Thymus (tissue), 11 donors: ENCODE data around the gene MSANTD3. TPM values are rescaled to one million over a fixed set of nuclear protein-coding genes. Genes with fewer than 3 reads are reported as not detected.

Experiments
- DNase-seq, 9 donors: peaks; one replicate each; pipeline ENCODE4 v3.0.0-alpha.2; 2013; ENCODE audit warnings: low spot score in 9 of 9, low read depth in 6 of 9, missing footprints in 1 of 9
- H3K27ac ChIP-seq, 2 donors: one replicate each; pipeline ENCODE4 v1.5.1; 2013; ENCODE audit warnings: control low read depth in 1 of 2, low read depth in 1 of 2, low read length in 1 of 2, mild to moderate bottlenecking in 1 of 2, moderate library complexity in 1 of 2
- H3K27me3 ChIP-seq, 2 donors: one replicate each; pipeline ENCODE4 v1.5.1; 2013; ENCODE audit warnings: low read length in 1 of 2; ENCODE audit not compliant: control insufficient read depth in 2 of 2, insufficient read depth in 1 of 2
- H3K36me3 ChIP-seq, 2 donors: one replicate each; pipeline ENCODE4 v1.5.1; 2013; ENCODE audit warnings: low read length in 1 of 2, mild to moderate bottlenecking in 1 of 2, moderate library complexity in 1 of 2; ENCODE audit not compliant: control insufficient read depth in 2 of 2, insufficient read depth in 2 of 2
- H3K4me1 ChIP-seq, 2 donors: one replicate each; pipeline ENCODE4 v1.5.1; 2013; ENCODE audit warnings: low read length in 2 of 2; ENCODE audit not compliant: control insufficient read depth in 2 of 2, insufficient read depth in 2 of 2
- H3K4me3 ChIP-seq, 2 donors: one replicate each; pipeline ENCODE4 v1.5.1; 2013; ENCODE audit warnings: low read length in 2 of 2, control low read depth in 1 of 2, mild to moderate bottlenecking in 1 of 2
- H3K9me3 ChIP-seq, 2 donors: one replicate each; pipeline ENCODE4 v1.5.1; 2013; ENCODE audit warnings: low read length in 1 of 2, mild to moderate bottlenecking in 1 of 2; ENCODE audit not compliant: control insufficient read depth in 2 of 2, insufficient read depth in 1 of 2
- WGBS: extraction: QIAGEN DNeasy Blood & Tissue Kit; methylation state at CpG from one replicate; pipeline ENCODE4 v1.1.7; 2013; 5-methylcytosine and 5-hydroxymethylcytosine counted together
- polyA plus RNA-seq: library from polyadenylated mRNA; stranded (reverse); fragments of 200-250 nt; gene quantifications from one replicate; pipeline ENCODE4 v1.2.3, GENCODE V29; 2013
- total RNA-seq: library from RNA; stranded (reverse); fragments of 120-200 nt; gene quantifications from one replicate; pipeline ENCODE4 v1.2.4, GENCODE V29; 2013
- donor health status: healthy.

The MSANTD3 gene
- total and polyA plus RNA-seq, 2 donors: 9.2 to 16.8 TPM

GRCh38 chr9:100448266-100448665 lies 21.3 kb downstream of the MSANTD3 start:
- Histone ChIP-seq H3K36me3 (peaks cover 6 to 7% of the 10 kb centered on the region in 2 donors), H3K4me3 (no peak overlapping the region), H3K27me3 (no peaks in the 10 kb centered on the region), H3K27ac (no peak overlapping the region), H3K9me3 (no peaks in the 10 kb centered on the region), H3K4me1 (no peaks in the 10 kb centered on the region)
- 98% methylated on average over 2 of the region's 2 CpGs for WGBS
- DNase-seq: no peak

- peaks cover 2 to 6% of the 10 kb centered on the region in 2 donors for H3K36me3 ChIP-seq
- H3K4me3 ChIP-seq: no peak overlapping the region
- no peak overlapping the region for H3K27ac ChIP-seq
- no peak for DNase-seq
- no peaks in the 10 kb centered on the region for H3K27me3 ChIP-seq
- no peaks in the 10 kb centered on the region for H3K4me1 ChIP-seq
- WGBS: 97% methylated on average over 2 of the region's 2 CpGs
- H3K9me3 ChIP-seq: no peaks in the 10 kb centered on the region
Measured at GRCh38 chr9:100449420-100449819, 22.5 kb downstream of the MSANTD3 start.

GRCh38 chr9:100452894-100453293 lies 26.0 kb downstream of the MSANTD3 start:
- no peak for DNase-seq
- 98% methylated on average over 2 of the region's 2 CpGs for WGBS
- Histone ChIP-seq H3K4me3 (no peak overlapping the region), H3K27me3 (no peaks in the 10 kb centered on the region), H3K27ac (no peak overlapping the region), H3K4me1 (no peaks in the 10 kb centered on the region), H3K9me3 (no peaks in the 10 kb centered on the region), H3K36me3 (peaks cover 0 to 6% of the 10 kb centered on the region in 2 donors)

GRCh38 chr9:100455470-100455869 lies 28.5 kb downstream of the MSANTD3 start:
- Histone ChIP-seq H3K27me3 (no peaks in the 10 kb centered on the region), H3K4me3 (no peak overlapping the region), H3K27ac (no peak overlapping the region), H3K36me3 (peaks cover 0 to 6% of the 10 kb centered on the region in 2 donors), H3K4me1 (no peaks in the 10 kb centered on the region), H3K9me3 (no peaks in the 10 kb centered on the region)
- DNase-seq: no peak

- no peaks in the 10 kb centered on the region for H3K36me3 ChIP-seq
- H3K4me1 ChIP-seq: no peaks in the 10 kb centered on the region
- no peak for DNase-seq
- no peaks in the 10 kb centered on the region for H3K9me3 ChIP-seq
- H3K4me3 ChIP-seq: no peak overlapping the region
- H3K27me3 ChIP-seq: no peaks in the 10 kb centered on the region
- 100% methylated on average over 1 of the region's 1 CpG for WGBS
- no peak overlapping the region for H3K27ac ChIP-seq
Measured at GRCh38 chr9:100457517-100457916, 30.6 kb downstream of the MSANTD3 start.

GRCh38 chr9:100459963-100460362 lies 33.0 kb downstream of the MSANTD3 start:
- Histone ChIP-seq H3K4me3 (no peak overlapping the region), H3K36me3 (no peaks in the 10 kb centered on the region), H3K4me1 (no peaks in the 10 kb centered on the region), H3K9me3 (no peaks in the 10 kb centered on the region), H3K27ac (no peak overlapping the region), H3K27me3 (no peaks in the 10 kb centered on the region)
- WGBS: 93% methylated on average over 2 of the region's 2 CpGs
- DNase-seq: peak in 3 of 9 donors; percentile 5 to 33 (median 8)

- H3K9me3 ChIP-seq: no peaks in the 10 kb centered on the region
- H3K4me3 ChIP-seq: no peak overlapping the region
- no peaks in the 10 kb centered on the region for H3K4me1 ChIP-seq
- no peak overlapping the region for H3K27ac ChIP-seq
- H3K36me3 ChIP-seq: no peaks in the 10 kb centered on the region
- no peak for DNase-seq
- no peaks in the 10 kb centered on the region for H3K27me3 ChIP-seq
- WGBS: 97% methylated on average over 2 of the region's 2 CpGs
Measured at GRCh38 chr9:100465274-100465673, 38.3 kb downstream of the MSANTD3 start.

GRCh38 chr9:100465761-100466160 lies 38.8 kb downstream of the MSANTD3 start:
- no peaks in the 10 kb centered on the region for H3K9me3 ChIP-seq
- H3K27ac ChIP-seq: no peak overlapping the region
- no peaks in the 10 kb centered on the region for H3K36me3 ChIP-seq
- no peaks in the 10 kb centered on the region for H3K4me1 ChIP-seq
- DNase-seq: no peak
- H3K27me3 ChIP-seq: no peaks in the 10 kb centered on the region
- WGBS: 96% methylated on average over 1 of the region's 1 CpG
- no peak overlapping the region for H3K4me3 ChIP-seq

- no peaks in the 10 kb centered on the region for H3K36me3 ChIP-seq
- H3K4me3 ChIP-seq: no peak overlapping the region
- no peaks in the 10 kb centered on the region for H3K4me1 ChIP-seq
- DNase-seq: no peak
- H3K9me3 ChIP-seq: no peaks in the 10 kb centered on the region
- H3K27me3 ChIP-seq: no peaks in the 10 kb centered on the region
- H3K27ac ChIP-seq: no peak overlapping the region
- WGBS: over 99% methylated on average over 2 of the region's 2 CpGs
Measured at GRCh38 chr9:100466171-100466828, 39.4 kb downstream of the MSANTD3 start.
